Parathyroid adenoma (tissue), 2 donors: ENCODE results near the gene SGSH.
A peak's percentile ranks its signal among the peaks of the same experiment; 100 is the strongest.

ENCODE experiments used
- H2AFZ ChIP-seq: fragments of 300-600 bp; sonication (generic); one replicate; pipeline ENCODE4 v1.7.0; 2017; ENCODE audit warnings: antibody characterized with exemption, mild to moderate bottlenecking
- H3K27ac ChIP-seq: fragments of 300-600 bp; sonication (generic); one replicate; pipeline ENCODE4 v1.7.0; 2017
- H3K27me3 ChIP-seq: fragments of 300-600 bp; sonication (generic); one replicate; pipeline ENCODE4 v1.7.0; 2017; ENCODE audit warnings: low read length; ENCODE audit not compliant: control insufficient read depth, insufficient read depth
- H3K36me3 ChIP-seq: fragments of 300-600 bp; sonication (generic); one replicate; pipeline ENCODE4 v1.7.0; 2017; ENCODE audit warnings: low read length; ENCODE audit not compliant: control insufficient read depth, insufficient read depth
- H3K4me1 ChIP-seq: fragments of 300-600 bp; sonication (generic); one replicate; pipeline ENCODE4 v1.7.0; 2017; ENCODE audit warnings: control low read depth
- H3K4me2 ChIP-seq: fragments of 300-600 bp; sonication (generic); one replicate; pipeline ENCODE4 v1.7.0; 2017; ENCODE audit warnings: low read length
- H3K4me3 ChIP-seq: fragments of 300-600 bp; sonication (generic); one replicate; pipeline ENCODE4 v1.7.0; 2017; ENCODE audit warnings: low read depth, low read length
- H3K79me2 ChIP-seq: fragments of 300-600 bp; sonication (generic); one replicate; pipeline ENCODE4 v1.7.0; 2017; ENCODE audit warnings: control low read depth
- H3K9ac ChIP-seq: fragments of 300-600 bp; sonication (generic); one replicate; pipeline ENCODE4 v1.7.0; 2017; ENCODE audit warnings: mild to moderate bottlenecking
- H3K9me3 ChIP-seq: fragments of 300-600 bp; sonication (generic); one replicate; pipeline ENCODE4 v1.7.0; 2017; ENCODE audit warnings: low read length; ENCODE audit not compliant: control insufficient read depth
- TF ChIP-seq, protein P1 (sequence below): fragments of 300-600 bp; sonication (generic); IDR thresholded peaks from one replicate; pipeline ENCODE4 v1.7.0; 2017; ENCODE audit warnings: antibody characterized with exemption, mild to moderate bottlenecking
- donor health status: primary hyperparathyroidism.

The SGSH gene

DNA sequence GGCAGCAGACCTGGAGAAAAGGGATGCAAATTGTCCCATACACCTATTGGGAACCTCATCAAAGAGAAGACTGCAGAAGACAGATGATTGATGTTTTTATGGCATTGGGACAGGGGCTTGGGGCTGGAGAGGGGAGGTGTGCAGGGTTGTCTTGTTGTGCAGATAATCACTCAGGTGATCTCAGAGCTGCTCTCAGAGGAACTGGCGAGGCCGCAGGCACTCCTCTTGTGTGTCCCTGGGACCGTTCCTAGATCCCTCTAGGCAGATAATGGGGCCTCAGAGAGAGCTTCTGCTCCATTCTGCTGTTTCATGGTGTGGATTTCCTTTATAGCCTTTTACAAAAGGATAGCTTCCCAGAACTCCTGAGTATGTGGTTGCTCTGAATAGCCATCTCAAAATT is 42.2 kb upstream of the SGSH start:
- Histone ChIP-seq H3K9ac (peak overlapping the region; percentile 8), H3K27me3 (no peaks in the 10 kb centered on the region), H3K9me3 (no peaks in the 10 kb centered on the region), H3K4me1 (peaks cover 33% of the 10 kb centered on the region), H3K36me3 (no peaks in the 10 kb centered on the region), H3K4me2 (peak overlapping the region; percentile 99), H3K4me3 (peak overlapping the region; percentile 92), H2AFZ (no peak overlapping the region), H3K79me2 (peaks cover 26% of the 10 kb centered on the region), H3K27ac (peak overlapping the region; percentile 99)
- TF ChIP-seq, protein P1, sequence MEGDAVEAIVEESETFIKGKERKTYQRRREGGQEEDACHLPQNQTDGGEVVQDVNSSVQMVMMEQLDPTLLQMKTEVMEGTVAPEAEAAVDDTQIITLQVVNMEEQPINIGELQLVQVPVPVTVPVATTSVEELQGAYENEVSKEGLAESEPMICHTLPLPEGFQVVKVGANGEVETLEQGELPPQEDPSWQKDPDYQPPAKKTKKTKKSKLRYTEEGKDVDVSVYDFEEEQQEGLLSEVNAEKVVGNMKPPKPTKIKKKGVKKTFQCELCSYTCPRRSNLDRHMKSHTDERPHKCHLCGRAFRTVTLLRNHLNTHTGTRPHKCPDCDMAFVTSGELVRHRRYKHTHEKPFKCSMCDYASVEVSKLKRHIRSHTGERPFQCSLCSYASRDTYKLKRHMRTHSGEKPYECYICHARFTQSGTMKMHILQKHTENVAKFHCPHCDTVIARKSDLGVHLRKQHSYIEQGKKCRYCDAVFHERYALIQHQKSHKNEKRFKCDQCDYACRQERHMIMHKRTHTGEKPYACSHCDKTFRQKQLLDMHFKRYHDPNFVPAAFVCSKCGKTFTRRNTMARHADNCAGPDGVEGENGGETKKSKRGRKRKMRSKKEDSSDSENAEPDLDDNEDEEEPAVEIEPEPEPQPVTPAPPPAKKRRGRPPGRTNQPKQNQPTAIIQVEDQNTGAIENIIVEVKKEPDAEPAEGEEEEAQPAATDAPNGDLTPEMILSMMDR: no peak

GRCh38 chr17:80261895-80262279 is 41.8 kb upstream of the SGSH start:
- Histone ChIP-seq H2AFZ (no peak overlapping the region), H3K79me2 (peaks cover 23% of the 10 kb centered on the region), H3K27me3 (no peaks in the 10 kb centered on the region), H3K9me3 (no peaks in the 10 kb centered on the region), H3K4me2 (peak overlapping the region; percentile 99), H3K9ac (no peak overlapping the region), H3K27ac (peak overlapping the region; percentile 99), H3K36me3 (no peaks in the 10 kb centered on the region), H3K4me3 (peak overlapping the region; percentile 92), H3K4me1 (peaks cover 34% of the 10 kb centered on the region)
- TF ChIP-seq, protein P1: no peak

GRCh38 chr17:80261159-80261894 is 41.2 kb upstream of the SGSH start:
- Histone ChIP-seq H3K79me2 (peaks cover 18% of the 10 kb centered on the region), H3K27ac (peak overlapping the region; percentile 99), H3K4me1 (peaks cover 39% of the 10 kb centered on the region), H3K9me3 (no peaks in the 10 kb centered on the region), H3K9ac (peak overlapping the region; percentile 97), H3K36me3 (no peaks in the 10 kb centered on the region), H3K27me3 (no peaks in the 10 kb centered on the region), H2AFZ (peak overlapping the region; percentile 67), H3K4me3 (peak overlapping the region; percentile 92), H3K4me2 (peak overlapping the region; percentile 99)
- TF ChIP-seq, protein P1: no peak

DNA sequence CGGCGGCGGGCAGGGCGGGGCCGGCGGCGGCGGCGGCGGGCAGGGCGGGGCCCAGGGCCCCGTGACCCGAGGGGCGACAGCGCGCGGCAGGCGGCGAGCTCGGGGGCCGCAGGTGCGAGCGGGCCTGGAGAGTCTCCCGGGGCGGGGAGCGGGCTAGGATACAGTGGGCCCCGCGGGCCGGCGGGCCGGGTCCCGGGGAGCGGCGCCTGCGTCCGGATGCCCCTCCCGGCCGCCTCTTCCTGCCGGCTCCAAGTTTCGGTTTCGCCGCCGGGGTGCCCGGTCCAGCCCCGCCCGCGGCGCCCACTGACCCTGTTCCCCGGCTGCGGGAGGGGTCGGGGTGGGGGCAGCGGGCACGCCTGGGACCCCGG is 40.6 kb upstream of the SGSH start, which contains the start of gene RNF213:
Gene RNF213 (plus strand): TSS at position 62 of the 368 bp plus-strand sequence. CDS start 2,830 bp downstream, outside the sequence.
- TF ChIP-seq, protein P1: no peak

More for the DNA sequence above, 40.6 kb upstream of the SGSH start, which contains the start of gene RNF213:
- H3K4me3 ChIP-seq: peak within 1 kb of the TSS; percentile 92
- H2AFZ ChIP-seq: peak within 1 kb of the TSS; percentile 67
- peak within 1 kb of the TSS; percentile 99 for H3K4me2 ChIP-seq
- H3K4me1 ChIP-seq: peaks cover 42% of the 10 kb centered on the region
- H3K36me3 ChIP-seq: no peaks in the 10 kb centered on the region
- H3K79me2 ChIP-seq: peaks cover 12% of the 10 kb centered on the region
- peak within 1 kb of the TSS; percentile 97 for H3K9ac ChIP-seq
- peak within 1 kb of the TSS; percentile 100 for H3K27ac ChIP-seq
- no peaks in the 10 kb centered on the region for H3K27me3 ChIP-seq
- H3K9me3 ChIP-seq: no peaks in the 10 kb centered on the region
